CD14-positive monocyte (primary cell): ENCODE measurements around the gene RNASE7. TPM values are rescaled to one million over a fixed set of nuclear protein-coding genes. Genes with fewer than 3 reads are reported as not detected.

ENCODE experiments used
- DNase-seq, 3 donors: peaks; one replicate each; pipeline ENCODE4 v3.0.0-alpha.2; 2011 to 2022
- H2AFZ ChIP-seq: 2 replicates; pipeline ENCODE4 v1.6.0; 2012; ENCODE audit warnings: mild to moderate bottlenecking, low read depth, low read length, inconsistent platforms; ENCODE audit not compliant: insufficient read depth, poor library complexity, severe bottlenecking
- H3K27ac ChIP-seq, 2 donors: 1 replicate in 1 of 2; 2 replicates in 1 of 2; pipeline ENCODE4 v1.5.1; 2012 to 2013; ENCODE audit warnings: low read length in 2 of 2, control low read depth in 1 of 2, inconsistent platforms in 1 of 2, low read depth in 1 of 2, mild to moderate bottlenecking in 1 of 2
- H3K27me3 ChIP-seq, 2 donors: one replicate each; pipeline versions ENCODE4 v1.6.0 to v1.6.1; 2011 to 2013; ENCODE audit warnings: low read length in 2 of 2; ENCODE audit not compliant: control insufficient read depth in 2 of 2, insufficient read depth in 2 of 2
- H3K36me3 ChIP-seq, 2 donors: replicated peaks in 1 of 2; 1 replicate in 1 of 2; 2 replicates in 1 of 2; pipeline versions ENCODE4 v1.5.1 to v1.6.1; 2012 to 2013; ENCODE audit warnings: low read length in 2 of 2, control low read depth in 1 of 2, inconsistent platforms in 1 of 2, mild to moderate bottlenecking in 1 of 2; ENCODE audit not compliant: insufficient read depth in 2 of 2, control insufficient read depth in 1 of 2
- H3K4me1 ChIP-seq, 2 donors: 1 replicate in 1 of 2; 2 replicates in 1 of 2; pipeline versions ENCODE4 v1.5.1 to v1.6.1; 2012 to 2013; ENCODE audit warnings: low read length in 2 of 2, control low read depth in 1 of 2, inconsistent platforms in 1 of 2, mild to moderate bottlenecking in 1 of 2, moderate library complexity in 1 of 2; ENCODE audit not compliant: insufficient read depth in 2 of 2, control insufficient read depth in 1 of 2
- H3K4me2 ChIP-seq: replicated peaks from 2 replicates; pipeline ENCODE3; 2012; ENCODE audit warnings: low read length, moderate library complexity, mild to moderate bottlenecking; ENCODE audit not compliant: poor library complexity, severe bottlenecking; ENCODE audit errors: extremely low read depth
- H3K4me3 ChIP-seq, 3 experiments: fragments of 200-600 bp in 1 of 3; sonication (generic) in 1 of 3; replicated peaks in 1 of 3; 1 replicate in 2 of 3; 2 replicates in 1 of 3; pipeline ENCODE4 v1.5.1; 2011 to 2013; ENCODE audit warnings: low read length in 3 of 3, mild to moderate bottlenecking in 3 of 3, control low read depth in 2 of 3, low read depth in 2 of 3, inconsistent platforms in 1 of 3, moderate library complexity in 1 of 3
- H3K79me2 ChIP-seq: 2 replicates; pipeline ENCODE4 v1.6.0; 2012; ENCODE audit warnings: mild to moderate bottlenecking, control low read depth, inconsistent platforms, low read length, moderate library complexity; ENCODE audit not compliant: insufficient read depth
- H3K9ac ChIP-seq: 2 replicates; pipeline ENCODE4 v1.6.0; 2017; ENCODE audit warnings: low read length, mild to moderate bottlenecking; ENCODE audit not compliant: insufficient read depth, poor library complexity, severe bottlenecking
- H3K9me3 ChIP-seq, 2 donors: replicated peaks in 1 of 2; 1 replicate in 1 of 2; 2 replicates in 1 of 2; pipeline versions ENCODE4 v1.5.1 to v1.6.1; 2012 to 2013; ENCODE audit warnings: low read length in 2 of 2, control low read depth in 1 of 2; ENCODE audit not compliant: control insufficient read depth in 1 of 2, insufficient read depth in 1 of 2
- H4K20me1 ChIP-seq: 2 replicates; pipeline ENCODE4 v1.6.0; 2012; ENCODE audit warnings: mild to moderate bottlenecking, low read length, control low read depth, moderate library complexity; ENCODE audit not compliant: insufficient read depth
- H3K27ac Mint-ChIP-seq, 7 donors: one replicate each; pipeline ENCODE4 v1.8.0; 2020; ENCODE audit warnings: mild to moderate bottlenecking in 7 of 7, mixed read lengths in 7 of 7, moderate library complexity in 6 of 7, inconsistent platforms in 2 of 7
- H3K27me3 Mint-ChIP-seq, 3 donors: one replicate each; pipeline ENCODE4 v1.8.0; 2021 to 2022; ENCODE audit warnings: low read depth in 3 of 3, mild to moderate bottlenecking in 3 of 3, mixed read lengths in 3 of 3, moderate library complexity in 3 of 3, inconsistent platforms in 1 of 3
- H3K36me3 Mint-ChIP-seq, 2 donors: one replicate each; pipeline ENCODE4 v1.8.0; 2020; ENCODE audit warnings: mixed read lengths in 2 of 2, inconsistent platforms in 1 of 2, mild to moderate bottlenecking in 1 of 2
- H3K4me1 Mint-ChIP-seq: one replicate; pipeline ENCODE4 v1.8.0; 2020; ENCODE audit warnings: mild to moderate bottlenecking, mixed read lengths
- H3K4me3 Mint-ChIP-seq, 2 donors: one replicate each; pipeline ENCODE4 v1.8.0; 2020; ENCODE audit warnings: mild to moderate bottlenecking in 2 of 2, mixed read lengths in 2 of 2, moderate library complexity in 1 of 2
- H3K9me3 Mint-ChIP-seq, 7 donors: one replicate each; pipeline ENCODE4 v1.8.0; 2020 to 2022; ENCODE audit warnings: mixed read lengths in 7 of 7, mild to moderate bottlenecking in 6 of 7, moderate library complexity in 6 of 7, inconsistent platforms in 2 of 7
- CTCF ChIP-seq: fragments of 200-600 bp; IDR thresholded peaks from one replicate; pipeline ENCODE4 v1.8.0; 2022; ENCODE audit warnings: antibody characterized with exemption, mild to moderate bottlenecking
- WGBS: methylation state at CpG from one replicate; pipeline ENCODE4 v1.1.5; 2013; ENCODE audit warnings: missing lambda C conversion rate; ENCODE audit not compliant: insufficient coverage; 5-methylcytosine and 5-hydroxymethylcytosine counted together
- intact Hi-C, 2 donors: fragments of 100-400 bp; cut with micrococcal nuclease; formaldehyde crosslinking; loops; one replicate each; pipeline versions ENCODE4 v1.15.0 to v1.15.1; 2023
- polyA plus RNA-seq, 3 donors: library from polyadenylated mRNA; depleted of rRNA in 1 of 3; unstranded in 2 of 3; stranded (reverse) in 1 of 3; fragments of 300-500 nt in 2 of 3; fragments of >200 nt in 1 of 3; fragmentation: Illumina TruSeq in 2 of 3; gene quantifications; 1 replicate in 2 of 3; 2 replicates in 1 of 3; pipeline ENCODE4 v1.2.3, GENCODE V29; 2012 to 2021

RNASE7 gene
- polyA plus RNA-seq, 3 donors: not detected

GRCh38 chr14:20997115-20997514 is 45.0 kb upstream of the RNASE7 start:
- TF ChIP-seq CTCF: no peak

GRCh38 chr14:20997564-20997963 is 44.6 kb upstream of the RNASE7 start:
- intact Hi-C loops: no loop called here
- no peak overlapping the region for H3K27ac Mint-ChIP-seq
- TF ChIP-seq CTCF: no peak
- H3K36me3 Mint-ChIP-seq: peaks cover 44 to 52% of the 10 kb centered on the region in 2 donors
- Histone ChIP-seq H3K27ac (no peak overlapping the region), H3K9ac (no peak overlapping the region), H3K9me3 (no peaks in the 10 kb centered on the region), H3K36me3 (peaks cover 46 to 51% of the 10 kb centered on the region in 2 donors), H3K4me2 (no peak overlapping the region), H2AFZ (no peak overlapping the region), H3K4me1 (no peaks in the 10 kb centered on the region), H3K27me3 (no peaks in the 10 kb centered on the region), H4K20me1 (no peaks in the 10 kb centered on the region), H3K79me2 (no peaks in the 10 kb centered on the region), H3K4me3 (no peak overlapping the region)
- H3K27me3 Mint-ChIP-seq: peaks cover 0 to 3% (median 0%) of the 10 kb centered on the region in 3 donors
- WGBS: 88% methylated on average over 3 of the region's 6 CpGs
- H3K4me3 Mint-ChIP-seq: no peak overlapping the region
- DNase-seq: no peak
- peaks cover 0 to 1% (median 0%) of the 10 kb centered on the region in 7 donors for H3K9me3 Mint-ChIP-seq
- H3K4me1 Mint-ChIP-seq: no peaks in the 10 kb centered on the region

More at GRCh38 chr14:20997115-20997514, 45.0 kb upstream of the RNASE7 start:
- peaks cover 48 to 56% of the 10 kb centered on the region in 2 donors for H3K36me3 Mint-ChIP-seq
- DNase-seq: no peak
- no peak overlapping the region for H3K4me3 Mint-ChIP-seq
- Histone ChIP-seq H3K4me3 (no peak overlapping the region), H3K4me2 (no peak overlapping the region), H3K9ac (no peak overlapping the region), H3K9me3 (no peaks in the 10 kb centered on the region), H3K27ac (no peak overlapping the region), H3K4me1 (no peaks in the 10 kb centered on the region), H2AFZ (no peak overlapping the region), H3K27me3 (no peaks in the 10 kb centered on the region), H4K20me1 (no peaks in the 10 kb centered on the region), H3K36me3 (peaks cover 51 to 55% of the 10 kb centered on the region in 2 donors), H3K79me2 (peaks cover 2% of the 10 kb centered on the region)
- WGBS: no CpG with 5 or more reads among the region's 4 CpGs
- no peak overlapping the region for H3K27ac Mint-ChIP-seq
- peaks cover 0 to 1% (median 0%) of the 10 kb centered on the region in 7 donors for H3K9me3 Mint-ChIP-seq
- intact Hi-C loops: no loop called here
- no peaks in the 10 kb centered on the region for H3K4me1 Mint-ChIP-seq
- peaks cover 0 to 3% (median 0%) of the 10 kb centered on the region in 3 donors for H3K27me3 Mint-ChIP-seq
